ENCODE measurements around the gene RAB36.

The RAB36 gene

GRCh38 chr22:23113067-23113846, 32.0 kb upstream of the RAB36 start:
- no peak for DNase-seq (ENCODE audit: low read depth)
- no peak for TF ChIP-seq CTCF (IDR thresholded peaks at IDR 0.05; ENCODE audit: low read depth, low read length, missing control alignments)
- in situ Hi-C loops (cut with HindIII; ENCODE audit: low sequenced_read_pairs): loop anchor here (10.0 kb wide), 1 partner anchor 178 kb away; no protein-coding TSS in a partner anchor
- H3K4me3 ChIP-seq (ENCODE audit: low read depth, low read length): no peak overlapping the region

- no peak for TF ChIP-seq CTCF (IDR thresholded peaks at IDR 0.05; ENCODE audit: low read depth, low read length, missing control alignments)
- in situ Hi-C loops (cut with HindIII; ENCODE audit: low sequenced_read_pairs): loop anchor here (10.0 kb wide), 1 partner anchor 179 kb away; no protein-coding TSS in a partner anchor
These were observed 31.2 kb upstream of the RAB36 start for GRCh38 chr22:23113847-23114720.

GRCh38 chr22:23114721-23115020, 30.6 kb upstream of the RAB36 start:
- in situ Hi-C loops (cut with HindIII; ENCODE audit: low sequenced_read_pairs): loop anchor here (10.0 kb wide), 1 partner anchor 180 kb away; no protein-coding TSS in a partner anchor
- DNase-seq (ENCODE audit: low read depth): no peak
- no peak overlapping the region for H3K4me3 ChIP-seq (ENCODE audit: low read depth, low read length)
- TF ChIP-seq CTCF (IDR thresholded peaks at IDR 0.05; ENCODE audit: low read depth, low read length, missing control alignments): no peak

More at GRCh38 chr22:23113847-23114720, 31.2 kb upstream of the RAB36 start:
- no peak overlapping the region for H3K4me3 ChIP-seq (ENCODE audit: low read depth, low read length)
- no peak for DNase-seq (ENCODE audit: low read depth)

- no peak overlapping the region for H3K4me3 ChIP-seq (ENCODE audit: low read depth, low read length)
- no peak for DNase-seq (ENCODE audit: low read depth)
- TF ChIP-seq CTCF (IDR thresholded peaks at IDR 0.05; ENCODE audit: low read depth, low read length, missing control alignments): no peak
- in situ Hi-C loops (cut with HindIII; ENCODE audit: low sequenced_read_pairs): loop anchor here (10.0 kb wide), 1 partner anchor 181 kb away; no protein-coding TSS in a partner anchor
These were observed 29.9 kb upstream of the RAB36 start for GRCh38 chr22:23115369-23115768.

- no peak for TF ChIP-seq CTCF (IDR thresholded peaks at IDR 0.05; ENCODE audit: low read depth, low read length, missing control alignments)
- H3K4me3 ChIP-seq (ENCODE audit: low read depth, low read length): no peak overlapping the region
- in situ Hi-C loops (cut with HindIII; ENCODE audit: low sequenced_read_pairs): loop anchor here (10.0 kb wide), 1 partner anchor 181 kb away; no protein-coding TSS in a partner anchor
- DNase-seq (ENCODE audit: low read depth): no peak
These were observed 29.3 kb upstream of the RAB36 start for GRCh38 chr22:23115825-23116494.
